HepG2 (cell line): ENCODE data around the gene STIMATE. TPM values are rescaled to one million over a fixed set of nuclear protein-coding genes. Genes with fewer than 3 reads are reported as not detected.

Source experiments
- BRCA1 ChIP-seq: sonication (generic); formaldehyde crosslinking; IDR thresholded peaks from 2 replicates; pipeline ENCODE4 v1.4.0; 2020; ENCODE audit warnings: missing genetic modification reagents
- FOXA3 ChIP-seq: IDR thresholded peaks from 2 replicates; pipeline ENCODE4 v1.6.1; 2016; ENCODE audit warnings: missing genetic modification reagents, missing compliant biosample characterization
- HNF4A ChIP-seq: sonication (generic); formaldehyde crosslinking; IDR thresholded peaks from 2 replicates; pipeline ENCODE4 v1.4.0; 2020; ENCODE audit warnings: missing genetic modification reagents
- KAT2B ChIP-seq: fragments of 150-350 bp; IDR thresholded peaks from 2 replicates; pipeline ENCODE4 v1.6.1; 2014; ENCODE audit warnings: low read depth, low read length, borderline replicate concordance
- PBX2 ChIP-seq: IDR thresholded peaks from 2 replicates; pipeline ENCODE4 v1.6.1; 2016; ENCODE audit warnings: control low read depth
- TBL1XR1 ChIP-seq: fragments of 150-350 bp; IDR thresholded peaks from 2 replicates; pipeline ENCODE4 v1.6.1; 2014; ENCODE audit warnings: borderline replicate concordance, low read length; ENCODE audit not compliant: partially characterized antibody
- THAP9 ChIP-seq: sonication (generic); formaldehyde crosslinking; IDR thresholded peaks from 2 replicates; pipeline ENCODE4; 2020; ENCODE audit warnings: missing genetic modification reagents, mild to moderate bottlenecking, borderline replicate concordance
- ZNF253 ChIP-seq: sonication (generic); formaldehyde crosslinking; IDR thresholded peaks from 2 replicates; pipeline ENCODE4 v1.8.0; 2022; ENCODE audit warnings: mild to moderate bottlenecking, missing genetic modification reagents, borderline replicate concordance
- ZNF773 ChIP-seq: sonication (generic); formaldehyde crosslinking; IDR thresholded peaks from 2 replicates; pipeline ENCODE4 v1.4.0; 2020; ENCODE audit warnings: missing genetic modification reagents, borderline replicate concordance
- polyA plus RNA-seq, 8 experiments: library from polyadenylated mRNA; depleted of rRNA in 3 of 8; stranded (reverse) in 7 of 8; unstranded in 1 of 8; fragments of >200 nt; fragmentation: Illumina TruSeq in 4 of 8; extraction: Trizol in 4 of 8; gene quantifications; 2 replicates each; pipeline versions ENCODE4 v1.2.1 to v1.2.3, GENCODE V29; 2011 to 2016; ENCODE audit warnings: low read depth in 4 of 8, missing spikeins in 1 of 8, mixed read lengths in 1 of 8; ENCODE audit not compliant: insufficient read depth in 1 of 8
- total RNA-seq, 5 experiments: library from RNA; depleted of rRNA; stranded (reverse); fragments of >200 nt; fragmentation: Illumina TruSeq; extraction: Trizol; gene quantifications; 2 replicates each; pipeline ENCODE4 v1.2.3, GENCODE V29; 2016; ENCODE audit warnings: low read depth in 1 of 5
- TF ChIP-seq, protein P1 (sequence below): sonication (generic); formaldehyde crosslinking; IDR thresholded peaks from 2 replicates; pipeline ENCODE4 v1.4.0; 2020; ENCODE audit warnings: missing genetic modification reagents, mild to moderate bottlenecking, borderline replicate concordance
- TF ChIP-seq, protein P2 (sequence below): sonication (generic); formaldehyde crosslinking; IDR thresholded peaks from 2 replicates; pipeline ENCODE4 v1.4.0; 2020; ENCODE audit warnings: missing genetic modification reagents
- TF ChIP-seq, protein P3 (sequence below): sonication (generic); formaldehyde crosslinking; IDR thresholded peaks from one replicate; pipeline ENCODE4 v1.5.1; 2020; ENCODE audit warnings: mild to moderate bottlenecking, missing genetic modification reagents; ENCODE audit errors: not compliant biosample characterization

The STIMATE gene
- total and polyA plus RNA-seq, 2 of the 13 experiments (the other 11 are each of a cell fraction or from before 2014, with no cell fraction given) = 5.7 to 11.7 TPM

GRCh38 chr3:52787246-52787645, 110.1 kb downstream of the STIMATE start (continued):
- TF ChIP-seq, protein P1, sequence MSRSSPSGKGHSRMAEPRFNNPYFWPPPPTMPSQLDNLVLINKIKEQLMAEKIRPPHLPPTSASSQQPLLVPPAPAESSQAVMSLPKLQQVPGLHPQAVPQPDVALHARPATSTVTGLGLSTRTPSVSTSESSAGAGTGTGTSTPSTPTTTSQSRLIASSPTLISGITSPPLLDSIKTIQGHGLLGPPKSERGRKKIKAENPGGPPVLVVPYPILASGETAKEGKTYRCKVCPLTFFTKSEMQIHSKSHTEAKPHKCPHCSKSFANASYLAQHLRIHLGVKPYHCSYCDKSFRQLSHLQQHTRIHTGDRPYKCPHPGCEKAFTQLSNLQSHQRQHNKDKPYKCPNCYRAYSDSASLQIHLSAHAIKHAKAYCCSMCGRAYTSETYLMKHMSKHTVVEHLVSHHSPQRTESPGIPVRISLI (CRISPR knock-in tag) = no peak
- no peak for TF ChIP-seq BRCA1 (CRISPR knock-in tag)
- 0 out of 2 replicates have a peak, but pooled peaks have one; percentile 25 for TF ChIP-seq HNF4A
- TF ChIP-seq THAP9 (CRISPR knock-in tag) = peak; percentile 41; the same call in 1 of the 2 replicates
- TF ChIP-seq ZNF773 (CRISPR knock-in tag) = no peak
- no peak for TF ChIP-seq TBL1XR1
- TF ChIP-seq, protein P2, sequence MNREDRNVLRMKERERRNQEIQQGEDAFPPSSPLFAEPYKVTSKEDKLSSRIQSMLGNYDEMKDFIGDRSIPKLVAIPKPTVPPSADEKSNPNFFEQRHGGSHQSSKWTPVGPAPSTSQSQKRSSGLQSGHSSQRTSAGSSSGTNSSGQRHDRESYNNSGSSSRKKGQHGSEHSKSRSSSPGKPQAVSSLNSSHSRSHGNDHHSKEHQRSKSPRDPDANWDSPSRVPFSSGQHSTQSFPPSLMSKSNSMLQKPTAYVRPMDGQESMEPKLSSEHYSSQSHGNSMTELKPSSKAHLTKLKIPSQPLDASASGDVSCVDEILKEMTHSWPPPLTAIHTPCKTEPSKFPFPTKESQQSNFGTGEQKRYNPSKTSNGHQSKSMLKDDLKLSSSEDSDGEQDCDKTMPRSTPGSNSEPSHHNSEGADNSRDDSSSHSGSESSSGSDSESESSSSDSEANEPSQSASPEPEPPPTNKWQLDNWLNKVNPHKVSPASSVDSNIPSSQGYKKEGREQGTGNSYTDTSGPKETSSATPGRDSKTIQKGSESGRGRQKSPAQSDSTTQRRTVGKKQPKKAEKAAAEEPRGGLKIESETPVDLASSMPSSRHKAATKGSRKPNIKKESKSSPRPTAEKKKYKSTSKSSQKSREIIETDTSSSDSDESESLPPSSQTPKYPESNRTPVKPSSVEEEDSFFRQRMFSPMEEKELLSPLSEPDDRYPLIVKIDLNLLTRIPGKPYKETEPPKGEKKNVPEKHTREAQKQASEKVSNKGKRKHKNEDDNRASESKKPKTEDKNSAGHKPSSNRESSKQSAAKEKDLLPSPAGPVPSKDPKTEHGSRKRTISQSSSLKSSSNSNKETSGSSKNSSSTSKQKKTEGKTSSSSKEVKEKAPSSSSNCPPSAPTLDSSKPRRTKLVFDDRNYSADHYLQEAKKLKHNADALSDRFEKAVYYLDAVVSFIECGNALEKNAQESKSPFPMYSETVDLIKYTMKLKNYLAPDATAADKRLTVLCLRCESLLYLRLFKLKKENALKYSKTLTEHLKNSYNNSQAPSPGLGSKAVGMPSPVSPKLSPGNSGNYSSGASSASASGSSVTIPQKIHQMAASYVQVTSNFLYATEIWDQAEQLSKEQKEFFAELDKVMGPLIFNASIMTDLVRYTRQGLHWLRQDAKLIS = no peak
- TF ChIP-seq PBX2 (CRISPR knock-in tag) = no peak
- TF ChIP-seq ZNF253 = no peak
- TF ChIP-seq, protein P3, sequence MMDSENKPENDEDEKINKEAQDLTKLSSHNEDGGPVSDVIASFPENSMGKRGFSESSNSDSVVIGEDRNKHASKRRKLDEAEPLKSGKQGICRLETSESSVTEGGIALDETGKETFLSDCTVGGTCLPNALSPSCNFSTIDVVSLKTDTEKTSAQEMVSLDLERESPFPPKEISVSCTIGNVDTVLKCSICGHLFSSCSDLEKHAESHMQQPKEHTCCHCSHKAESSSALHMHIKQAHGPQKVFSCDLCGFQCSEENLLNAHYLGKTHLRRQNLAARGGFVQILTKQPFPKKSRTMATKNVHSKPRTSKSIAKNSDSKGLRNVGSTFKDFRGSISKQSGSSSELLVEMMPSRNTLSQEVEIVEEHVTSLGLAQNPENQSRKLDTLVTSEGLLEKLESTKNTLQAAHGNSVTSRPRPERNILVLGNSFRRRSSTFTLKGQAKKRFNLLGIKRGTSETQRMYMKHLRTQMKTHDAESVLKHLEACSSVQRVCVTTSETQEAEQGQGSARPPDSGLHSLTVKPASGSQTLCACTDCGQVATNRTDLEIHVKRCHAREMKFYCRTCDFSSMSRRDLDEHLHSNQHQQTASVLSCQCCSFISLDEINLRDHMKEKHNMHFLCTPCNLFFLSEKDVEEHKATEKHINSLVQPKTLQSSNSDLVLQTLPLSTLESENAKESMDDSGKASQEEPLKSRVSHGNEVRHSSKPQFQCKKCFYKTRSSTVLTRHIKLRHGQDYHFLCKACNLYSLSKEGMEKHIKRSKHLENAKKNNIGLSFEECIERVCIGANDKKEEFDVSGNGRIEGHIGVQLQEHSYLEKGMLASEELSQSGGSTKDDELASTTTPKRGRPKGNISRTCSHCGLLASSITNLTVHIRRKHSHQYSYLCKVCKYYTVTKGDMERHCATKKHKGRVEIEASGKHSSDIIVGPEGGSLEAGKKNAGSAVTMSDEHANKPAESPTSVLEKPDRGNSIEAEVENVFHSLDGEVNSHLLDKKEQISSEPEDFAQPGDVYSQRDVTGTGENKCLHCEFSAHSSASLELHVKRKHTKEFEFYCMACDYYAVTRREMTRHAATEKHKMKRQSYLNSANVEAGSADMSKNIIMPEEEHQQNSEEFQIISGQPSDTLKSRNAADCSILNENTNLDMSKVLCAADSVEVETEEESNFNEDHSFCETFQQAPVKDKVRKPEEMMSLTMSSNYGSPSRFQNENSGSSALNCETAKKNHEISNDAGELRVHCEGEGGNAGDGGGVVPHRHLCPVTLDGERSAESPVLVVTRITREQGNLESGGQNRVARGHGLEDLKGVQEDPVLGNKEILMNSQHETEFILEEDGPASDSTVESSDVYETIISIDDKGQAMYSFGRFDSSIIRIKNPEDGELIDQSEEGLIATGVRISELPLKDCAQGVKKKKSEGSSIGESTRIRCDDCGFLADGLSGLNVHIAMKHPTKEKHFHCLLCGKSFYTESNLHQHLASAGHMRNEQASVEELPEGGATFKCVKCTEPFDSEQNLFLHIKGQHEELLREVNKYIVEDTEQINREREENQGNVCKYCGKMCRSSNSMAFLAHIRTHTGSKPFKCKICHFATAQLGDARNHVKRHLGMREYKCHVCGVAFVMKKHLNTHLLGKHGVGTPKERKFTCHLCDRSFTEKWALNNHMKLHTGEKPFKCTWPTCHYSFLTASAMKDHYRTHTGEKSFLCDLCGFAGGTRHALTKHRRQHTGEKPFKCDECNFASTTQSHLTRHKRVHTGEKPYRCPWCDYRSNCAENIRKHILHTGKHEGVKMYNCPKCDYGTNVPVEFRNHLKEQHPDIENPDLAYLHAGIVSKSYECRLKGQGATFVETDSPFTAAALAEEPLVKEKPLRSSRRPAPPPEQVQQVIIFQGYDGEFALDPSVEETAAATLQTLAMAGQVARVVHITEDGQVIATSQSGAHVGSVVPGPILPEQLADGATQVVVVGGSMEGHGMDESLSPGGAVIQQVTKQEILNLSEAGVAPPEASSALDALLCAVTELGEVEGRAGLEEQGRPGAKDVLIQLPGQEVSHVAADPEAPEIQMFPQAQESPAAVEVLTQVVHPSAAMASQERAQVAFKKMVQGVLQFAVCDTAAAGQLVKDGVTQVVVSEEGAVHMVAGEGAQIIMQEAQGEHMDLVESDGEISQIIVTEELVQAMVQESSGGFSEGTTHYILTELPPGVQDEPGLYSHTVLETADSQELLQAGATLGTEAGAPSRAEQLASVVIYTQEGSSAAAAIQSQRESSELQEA (CRISPR knock-in tag) = peak; percentile 15
- TF ChIP-seq KAT2B = no peak
- no peak for TF ChIP-seq FOXA3 (CRISPR knock-in tag)
